ENCODE results near the gene ZNF804A. TPM values are rescaled to one million over a fixed set of nuclear protein-coding genes. Genes with fewer than 3 reads are reported as not detected.

The ZNF804A gene
- total RNA-seq, 1 donor from 2014 or later, result not detected

- Histone ChIP-seq H3K79me2 (ENCODE audit: low read depth) (no peaks in the 10 kb centered on the region), H3K27me3 (no peaks in the 10 kb centered on the region), H3K9ac (no peak overlapping the region), H2AFZ (replicated peaks) (no peak overlapping the region), H3K4me1 (no peaks in the 10 kb centered on the region), H3K36me3 (no peaks in the 10 kb centered on the region), H3K4me2 (no peak overlapping the region), H3F3A (ENCODE audit: low read depth) (no peaks in the 10 kb centered on the region), H4K20me1 (ENCODE audit: low read depth) (no peaks in the 10 kb centered on the region), H3K4me3 (no peak overlapping the region), H3K27ac (no peak overlapping the region), H3K9me3 (ENCODE audit: low read depth) (no peaks in the 10 kb centered on the region)
- Mint-ChIP-seq H3K4me1 (no peaks in the 10 kb centered on the region), H3K27me3 (ENCODE audit: insufficient read depth, low read depth) (no peaks in the 10 kb centered on the region), H3K4me3 (no peak overlapping the region), H3K27ac (no peak overlapping the region), H3K36me3 (no peaks in the 10 kb centered on the region), H3K9me3 (no peaks in the 10 kb centered on the region)
- no peak for DNase-seq (ENCODE audit: low spot score)
- no peak for TF ChIP-seq CTCF (IDR thresholded peaks at IDR 0.05)
- TF ChIP-seq EZH2phosphoT487 (IDR thresholded peaks at IDR 0.05), result no peak
- no peak for TF ChIP-seq EZH2 (IDR thresholded peaks at IDR 0.05)
These were observed 251.2 kb downstream of the ZNF804A start for GRCh38 chr2:184849516-184849915.

DNA sequence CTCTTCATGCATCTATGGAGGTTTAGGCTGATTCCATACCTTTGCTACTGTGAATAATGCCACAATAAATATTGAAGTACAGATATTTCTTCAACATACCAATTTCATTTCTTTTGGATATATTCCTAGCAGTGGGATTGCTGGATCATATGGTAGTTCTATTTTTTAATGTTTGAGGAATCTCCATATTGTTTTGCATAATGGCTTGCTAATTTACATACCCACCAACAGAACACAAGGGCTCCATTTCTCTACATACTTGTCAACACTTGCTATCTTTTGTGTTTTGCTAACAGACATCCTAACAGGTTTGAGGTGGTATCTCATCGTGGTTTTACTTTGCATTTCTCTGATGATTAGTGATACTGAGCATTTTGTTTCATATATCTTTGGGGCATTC, 253.2 kb downstream of the ZNF804A start:
- no peak for DNase-seq (ENCODE audit: low spot score)
- Histone ChIP-seq H2AFZ (replicated peaks) (no peak overlapping the region), H4K20me1 (ENCODE audit: low read depth) (no peaks in the 10 kb centered on the region), H3F3A (ENCODE audit: low read depth) (no peaks in the 10 kb centered on the region), H3K4me3 (no peak overlapping the region), H3K4me2 (no peak overlapping the region), H3K36me3 (no peaks in the 10 kb centered on the region), H3K79me2 (ENCODE audit: low read depth) (no peaks in the 10 kb centered on the region), H3K9me3 (ENCODE audit: low read depth) (no peaks in the 10 kb centered on the region), H3K27me3 (no peaks in the 10 kb centered on the region), H3K9ac (no peak overlapping the region), H3K27ac (no peak overlapping the region), H3K4me1 (no peaks in the 10 kb centered on the region)
- Mint-ChIP-seq H3K4me1 (no peaks in the 10 kb centered on the region), H3K9me3 (no peaks in the 10 kb centered on the region), H3K27me3 (ENCODE audit: insufficient read depth, low read depth) (no peaks in the 10 kb centered on the region), H3K4me3 (no peak overlapping the region), H3K27ac (no peak overlapping the region), H3K36me3 (no peaks in the 10 kb centered on the region)
- TF ChIP-seq EZH2phosphoT487 (IDR thresholded peaks at IDR 0.05) (no peak), EZH2 (IDR thresholded peaks at IDR 0.05) (no peak), CTCF (IDR thresholded peaks at IDR 0.05) (no peak)

- Mint-ChIP-seq H3K4me1 (no peaks in the 10 kb centered on the region), H3K27me3 (ENCODE audit: insufficient read depth, low read depth) (no peaks in the 10 kb centered on the region), H3K9me3 (peaks cover 16% of the 10 kb centered on the region), H3K36me3 (no peaks in the 10 kb centered on the region), H3K27ac (no peak overlapping the region), H3K4me3 (no peak overlapping the region)
- H2AFZ ChIP-seq (replicated peaks), result no peak overlapping the region
- H3K4me1 ChIP-seq, result no peaks in the 10 kb centered on the region
- H3K4me3 ChIP-seq, result no peak overlapping the region
- no peaks in the 10 kb centered on the region for H4K20me1 ChIP-seq (ENCODE audit: low read depth)
- no peaks in the 10 kb centered on the region for H3K27me3 ChIP-seq
- H3F3A ChIP-seq (ENCODE audit: low read depth), result no peaks in the 10 kb centered on the region
- H3K9me3 ChIP-seq (ENCODE audit: low read depth), result peaks cover 9% of the 10 kb centered on the region
- no peaks in the 10 kb centered on the region for H3K36me3 ChIP-seq
- TF ChIP-seq CTCF (IDR thresholded peaks at IDR 0.05), result no peak
- no peak for TF ChIP-seq EZH2 (IDR thresholded peaks at IDR 0.05)
- TF ChIP-seq EZH2phosphoT487 (IDR thresholded peaks at IDR 0.05), result no peak
- H3K9ac ChIP-seq, result no peak overlapping the region
- H3K79me2 ChIP-seq (ENCODE audit: low read depth), result no peaks in the 10 kb centered on the region
- DNase-seq (ENCODE audit: low spot score), result no peak
- H3K27ac ChIP-seq, result no peak overlapping the region
- H3K4me2 ChIP-seq, result no peak overlapping the region
These were observed 260.9 kb downstream of the ZNF804A start for GRCh38 chr2:184859187-184859586.

Data from neural progenitor cell (in vitro differentiated cells).